Vagina (tissue), 2 donors: Measurements from ENCODE around the gene NLRP1.

Source experiments
- POLR2AphosphoS5 ChIP-seq, 2 donors: sonication (generic); formaldehyde crosslinking; IDR thresholded peaks; one replicate each; pipeline ENCODE4 v1.9.0; 2017; ENCODE audit warnings: antibody characterized with exemption in 2 of 2, mild to moderate bottlenecking in 2 of 2, low read depth in 1 of 2; ENCODE audit not compliant: insufficient read depth in 1 of 2
- TF ChIP-seq, protein P1 (sequence below), 3 experiments: fragments of 450-650 bp in 2 of 3; fragments of 200-600 bp in 1 of 3; sonication (generic) in 1 of 3; IDR thresholded peaks; one replicate each; pipeline ENCODE4 v1.5.1; 2017 to 2019; ENCODE audit warnings: antibody characterized with exemption in 3 of 3, mild to moderate bottlenecking in 2 of 3, moderate library complexity in 2 of 3

DNA sequence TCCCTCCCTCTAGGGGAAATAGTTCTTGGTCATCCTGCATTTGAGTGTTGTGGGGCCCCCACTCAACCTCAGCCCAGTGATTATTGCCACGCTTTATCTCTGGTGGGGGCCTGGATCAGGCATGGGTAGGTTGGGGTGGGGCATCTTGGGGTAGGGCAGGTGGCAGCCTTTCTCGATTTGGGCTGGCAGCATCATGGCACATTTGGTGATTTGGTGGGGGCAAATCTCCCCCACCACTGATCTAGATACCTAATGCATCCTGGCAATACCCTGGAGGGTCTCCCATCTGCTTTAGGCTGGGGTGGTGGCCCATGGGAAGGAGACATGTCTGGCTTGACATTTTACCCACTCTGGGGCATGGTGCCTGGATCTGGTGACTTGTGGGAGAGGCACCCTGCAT, 40.2 kb downstream of the NLRP1 start:
- TF ChIP-seq, protein P1, sequence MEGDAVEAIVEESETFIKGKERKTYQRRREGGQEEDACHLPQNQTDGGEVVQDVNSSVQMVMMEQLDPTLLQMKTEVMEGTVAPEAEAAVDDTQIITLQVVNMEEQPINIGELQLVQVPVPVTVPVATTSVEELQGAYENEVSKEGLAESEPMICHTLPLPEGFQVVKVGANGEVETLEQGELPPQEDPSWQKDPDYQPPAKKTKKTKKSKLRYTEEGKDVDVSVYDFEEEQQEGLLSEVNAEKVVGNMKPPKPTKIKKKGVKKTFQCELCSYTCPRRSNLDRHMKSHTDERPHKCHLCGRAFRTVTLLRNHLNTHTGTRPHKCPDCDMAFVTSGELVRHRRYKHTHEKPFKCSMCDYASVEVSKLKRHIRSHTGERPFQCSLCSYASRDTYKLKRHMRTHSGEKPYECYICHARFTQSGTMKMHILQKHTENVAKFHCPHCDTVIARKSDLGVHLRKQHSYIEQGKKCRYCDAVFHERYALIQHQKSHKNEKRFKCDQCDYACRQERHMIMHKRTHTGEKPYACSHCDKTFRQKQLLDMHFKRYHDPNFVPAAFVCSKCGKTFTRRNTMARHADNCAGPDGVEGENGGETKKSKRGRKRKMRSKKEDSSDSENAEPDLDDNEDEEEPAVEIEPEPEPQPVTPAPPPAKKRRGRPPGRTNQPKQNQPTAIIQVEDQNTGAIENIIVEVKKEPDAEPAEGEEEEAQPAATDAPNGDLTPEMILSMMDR (IDR thresholded peaks at IDR 0.05) = no peak
- TF ChIP-seq POLR2AphosphoS5 (IDR thresholded peaks at IDR 0.05; ENCODE audit: insufficient read depth in 1 of 2, low read depth in 1 of 2) = no peak
